Psoas muscle (tissue), 8 donors: ENCODE results near the gene CDH11. TPM values are rescaled to one million over a fixed set of nuclear protein-coding genes. Genes with fewer than 3 reads are reported as not detected.

Source experiments
- ATAC-seq, 4 donors: fragments of 200-7000 bp; cut with Tn5 transposase; one replicate each; pipeline ENCODE4 v1.9.1; 2020; ENCODE audit warnings: moderate library complexity in 3 of 4, mild to moderate bottlenecking in 2 of 4
- DNase-seq, 2 donors: peaks; one replicate each; pipeline ENCODE4 v3.0.0-alpha.2; 2020
- H3K27ac ChIP-seq: fragments of 200-600 bp; one replicate; pipeline ENCODE4 v1.8.0; 2022
- H3K27me3 ChIP-seq, 3 donors: fragments of 200-600 bp in 1 of 3; one replicate each; pipeline versions ENCODE4 v1.6.1 to v1.8.0; 2013 to 2022; ENCODE audit warnings: low read length in 2 of 3, mild to moderate bottlenecking in 2 of 3, moderate library complexity in 1 of 3; ENCODE audit not compliant: insufficient read depth in 3 of 3
- H3K36me3 ChIP-seq, 2 donors: fragments of 200-600 bp in 1 of 2; one replicate each; pipeline versions ENCODE4 v1.6.1 to v1.8.0; 2013 to 2022; ENCODE audit warnings: low read depth in 1 of 2, mild to moderate bottlenecking in 1 of 2, moderate library complexity in 1 of 2; ENCODE audit not compliant: insufficient read depth in 1 of 2
- H3K4me1 ChIP-seq: fragments of 200-600 bp; one replicate; pipeline ENCODE4 v1.8.0; 2022
- H3K4me3 ChIP-seq: fragments of 200-600 bp; one replicate; pipeline ENCODE4 v1.8.0; 2022; ENCODE audit warnings: mild to moderate bottlenecking
- H3K9me3 ChIP-seq: fragments of 200-600 bp; one replicate; pipeline ENCODE4 v1.8.0; 2022
- CTCF ChIP-seq: fragments of 200-600 bp; IDR thresholded peaks from one replicate; pipeline ENCODE4 v1.8.0; 2022; ENCODE audit warnings: antibody characterized with exemption
- WGBS, 3 donors: extraction: QIAGEN DNeasy Blood & Tissue Kit; methylation state at CpG; one replicate each; pipeline versions ENCODE4 v1.1.6 to v1.1.7; 2013; 5-methylcytosine and 5-hydroxymethylcytosine counted together
- intact Hi-C, 2 donors: fragments of 100-400 bp; cut with DNase I; formaldehyde crosslinking; loops; one replicate each; pipeline versions ENCODE4 v1.11.0 to v1.14.2; 2022
- long read RNA-seq, 2 donors: library from polyadenylated mRNA; unstranded; transcript quantifications; one replicate each; pipeline ENCODE4 v2.0.0, GENCODE V29; 2021
- polyA plus RNA-seq, 3 donors: library from polyadenylated mRNA; stranded (reverse); fragments of 200-250 nt; gene quantifications; one replicate each; pipeline ENCODE4 v1.2.3, GENCODE V29; 2013
- total RNA-seq, 4 donors: library from RNA; stranded (reverse); fragmentation: NEBNext Ultra II Directional in 2 of 4; extraction: Animal tissue kit (Norgen Biotek cat#: 25700) in 2 of 4; gene quantifications; one replicate each; pipeline versions ENCODE4 v1.2.1 to v1.2.4, GENCODE V29; 2021 to 2023
- donor health status: healthy with polysubstance abuse.
- donor health status: DM: no; HTN: no; CAD: no; lungs with moderate emphysema.
- donor health status: Bipolar disorder and iron deficiency.
- donor health status: healthy.
- donor health status: DM: yes; HTN: yes; CAD: no.
- donor health status: DM: no; HTN: no; CAD: no.
- donor health status: DM: no; HTN: no; CAD: no.
- donor health status: DM: yes; HTN: yes; CAD: no.

The CDH11 gene
- total RNA-seq (10 to 100 TPM in 2 of 4 donors, 1 to 10 TPM in 2; 3.2 to 16.8 (median 7.8) TPM), polyA plus RNA-seq (under 1 TPM; 0.33 to 0.71 (median 0.62) TPM)
- long read RNA-seq, donor 1, full-length matches to known transcripts: 1 of 2 reads
- long read RNA-seq, donor 1, partial matches to known transcripts: 0 of 2 reads
- long read RNA-seq, donor 1, other reads (novel, unspliced or antisense): 1 of 2 reads
- long read RNA-seq, donor 2, full-length matches to known transcripts: 1 of 2 reads
- long read RNA-seq, donor 2, partial matches to known transcripts: 0 of 2 reads
- long read RNA-seq, donor 2, other reads (novel, unspliced or antisense): 1 of 2 reads

GRCh38 chr16:65121870-65122723 lies at the start of gene CDH11:
Gene CDH11 (minus strand): TSS chr16:65122063. CDS start chr16:65004869, 117,194 bp downstream.
- no peaks in the 10 kb centered on the region for H3K36me3 ChIP-seq
- peaks cover 3 to 38% (median 9%) of the 10 kb centered on the region in 3 donors for H3K27me3 ChIP-seq
- TF ChIP-seq CTCF: peak; percentile 31
- H3K9me3 ChIP-seq: no peaks in the 10 kb centered on the region
- peak within 1 kb of the TSS; percentile 71 for H3K4me3 ChIP-seq
- DNase-seq: peak; percentile 56 to 71
- peak within 1 kb of the TSS; percentile 50 for H3K27ac ChIP-seq
- 0 to 1% (median 0%) methylated on average over 63 to 69 of the region's 69 CpGs for WGBS, 3 donors
- intact Hi-C loops: loop anchor here (5.0 kb wide), 2 partner anchors 50 to 55 kb away; no protein-coding TSS in a partner anchor
- peak; percentile 33 to 76 (median 60) for ATAC-seq
- H3K4me1 ChIP-seq: peaks cover 15% of the 10 kb centered on the region

GRCh38 chr16:65154321-65154720 lies 32.5 kb upstream of the CDH11 start:
- DNase-seq (no peak), ATAC-seq (no peak)
- no peaks in the 10 kb centered on the region for H3K36me3 ChIP-seq
- TF ChIP-seq CTCF: no peak
- H3K9me3 ChIP-seq: no peaks in the 10 kb centered on the region
- H3K4me1 ChIP-seq: no peaks in the 10 kb centered on the region
- H3K27ac ChIP-seq: no peak overlapping the region
- intact Hi-C loops: no loop called here
- H3K27me3 ChIP-seq: no peaks in the 10 kb centered on the region
- H3K4me3 ChIP-seq: no peak overlapping the region
- WGBS, 3 donors: 32 to 37% (median 35%) methylated on average over 3 of the region's 3 CpGs

GRCh38 chr16:65153365-65154105 lies 31.7 kb upstream of the CDH11 start:
- no peak overlapping the region for H3K27ac ChIP-seq
- no peak for DNase-seq
- WGBS, 3 donors: 67 to 75% (median 70%) methylated on average over 1 of the region's 1 CpG
- H3K27me3 ChIP-seq: no peaks in the 10 kb centered on the region
- no peaks in the 10 kb centered on the region for H3K4me1 ChIP-seq
- H3K36me3 ChIP-seq: no peaks in the 10 kb centered on the region
- no peak for TF ChIP-seq CTCF
- no peak for ATAC-seq
- no peaks in the 10 kb centered on the region for H3K9me3 ChIP-seq
- H3K4me3 ChIP-seq: no peak overlapping the region
- intact Hi-C loops: no loop called here

- no peaks in the 10 kb centered on the region for H3K36me3 ChIP-seq
- no peak overlapping the region for H3K4me3 ChIP-seq
- no peaks in the 10 kb centered on the region for H3K27me3 ChIP-seq
Observed at GRCh38 chr16:65148804-65149203, 26.9 kb upstream of the CDH11 start.

More at GRCh38 chr16:65148804-65149203, 26.9 kb upstream of the CDH11 start:
- intact Hi-C loops: no loop called here
- Histone ChIP-seq H3K9me3 (no peaks in the 10 kb centered on the region), H3K27ac (no peak overlapping the region), H3K4me1 (no peaks in the 10 kb centered on the region)
- DNase-seq (no peak), ATAC-seq (no peak)
- no peak for TF ChIP-seq CTCF
